ENCODE measurements around the gene OSBP.

- TF ChIP-seq CTCF (IDR thresholded peaks at IDR 0.05; ENCODE audit: low read depth, low read length) = no peak
- TF ChIP-seq EZH2phosphoT487 (IDR thresholded peaks at IDR 0.05; ENCODE audit: low read depth) = no peak
Observed at GRCh38 chr11:59600234-59600633, 15.3 kb downstream of the OSBP start.

All from OCI-LY3 (cell line).